ENCODE measurements around the gene NRXN3.

Gene NRXN3

DNA sequence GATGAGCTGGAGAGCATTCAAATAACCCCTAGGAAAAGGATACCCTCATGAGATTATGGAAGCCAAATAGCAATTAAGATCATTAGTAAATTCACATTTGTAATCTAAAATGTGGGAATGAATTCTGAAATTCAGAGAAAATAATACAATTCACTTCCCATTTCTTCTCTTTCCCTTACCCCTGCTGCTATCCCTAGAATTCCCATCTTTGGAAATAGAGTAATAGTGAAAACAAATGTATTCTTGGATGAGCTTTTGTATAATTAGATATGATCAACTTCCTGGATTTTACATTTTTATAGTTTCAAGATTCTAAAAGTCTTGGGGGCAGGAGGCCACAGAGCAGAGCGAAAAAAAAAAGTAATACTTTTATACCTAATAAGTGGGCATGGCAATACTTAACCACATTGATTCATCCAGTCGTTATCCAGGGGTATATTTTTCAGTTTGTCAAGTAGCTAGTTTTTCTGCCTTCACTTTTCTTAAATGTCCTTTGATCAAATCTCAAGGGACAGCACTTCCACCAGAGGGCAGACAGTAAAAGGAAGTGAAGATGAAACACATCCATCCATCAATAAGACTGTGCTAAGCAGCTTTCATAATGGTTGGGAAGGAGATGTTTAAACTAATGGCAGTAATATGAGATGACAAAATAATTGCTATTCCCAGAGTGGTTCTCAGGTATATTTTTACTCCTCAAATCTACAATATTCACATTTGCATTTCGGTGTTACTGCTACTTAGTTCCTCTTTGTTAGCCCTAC lies 1639.9 kb downstream of the NRXN3 start:
- in situ Hi-C loops (cut with MboI; ENCODE audit: low sequenced_read_pairs), result no loop called here

DNA sequence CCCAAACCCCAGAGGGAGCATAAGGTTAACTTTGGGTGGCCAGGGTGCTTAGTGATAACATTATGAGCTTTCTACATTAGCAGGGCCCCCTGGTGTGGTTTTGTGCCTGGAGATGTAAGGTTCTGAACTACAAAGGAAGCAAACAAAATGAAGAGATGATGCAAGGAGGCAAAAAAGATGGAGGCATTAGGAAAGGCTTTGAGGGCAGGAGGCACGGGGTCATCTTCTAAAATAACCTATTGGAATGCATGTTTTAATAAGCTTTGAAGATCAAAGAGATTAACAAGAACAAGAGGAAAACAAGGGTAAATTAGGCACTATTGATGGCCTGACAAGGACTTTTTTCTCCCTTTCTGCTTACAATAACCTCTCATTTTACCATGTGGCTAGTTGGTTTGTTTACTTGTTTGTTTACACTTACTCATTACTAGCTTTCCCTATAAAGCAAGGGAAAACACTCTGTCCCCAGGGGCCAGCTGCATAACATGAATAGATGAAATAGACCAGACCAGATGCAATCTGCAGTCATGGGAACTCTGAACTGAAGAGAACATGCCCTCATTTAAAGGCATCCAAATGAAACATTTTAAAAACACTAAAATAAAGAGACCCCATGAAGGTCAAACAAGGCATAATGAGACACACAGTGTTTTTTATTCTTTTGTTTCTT lies 1650.8 kb downstream of the NRXN3 start:
- in situ Hi-C loops (cut with MboI; ENCODE audit: low sequenced_read_pairs), result no loop called here

DNA sequence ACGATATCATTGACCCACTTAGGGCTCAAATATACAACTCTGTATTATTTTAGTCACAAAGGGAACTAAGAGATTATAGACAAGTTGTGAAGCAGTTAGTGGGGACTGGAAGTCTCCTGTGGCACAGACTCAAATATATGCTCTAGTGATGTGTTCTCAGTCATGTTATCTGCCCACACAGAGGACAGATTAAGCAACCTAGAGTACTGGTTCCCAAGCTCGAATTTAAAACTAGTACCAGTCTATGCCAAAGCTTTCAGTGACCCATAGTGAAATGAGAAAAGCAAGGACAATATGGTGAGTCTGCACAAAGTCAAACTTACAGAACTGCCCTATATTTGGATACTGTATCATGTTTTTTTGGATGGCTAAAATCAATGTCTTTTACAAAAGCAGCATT lies 1651.9 kb downstream of the NRXN3 start:
- in situ Hi-C loops (cut with MboI; ENCODE audit: low sequenced_read_pairs), result no loop called here

- in situ Hi-C loops (cut with MboI; ENCODE audit: low sequenced_read_pairs), result no loop called here
Observed at GRCh38 chr14:79825046-79825521, 1654.9 kb downstream of the NRXN3 start.

- in situ Hi-C loops (cut with MboI; ENCODE audit: low sequenced_read_pairs), result no loop called here
Observed at GRCh38 chr14:79826362-79826761, 1656.2 kb downstream of the NRXN3 start.

DNA sequence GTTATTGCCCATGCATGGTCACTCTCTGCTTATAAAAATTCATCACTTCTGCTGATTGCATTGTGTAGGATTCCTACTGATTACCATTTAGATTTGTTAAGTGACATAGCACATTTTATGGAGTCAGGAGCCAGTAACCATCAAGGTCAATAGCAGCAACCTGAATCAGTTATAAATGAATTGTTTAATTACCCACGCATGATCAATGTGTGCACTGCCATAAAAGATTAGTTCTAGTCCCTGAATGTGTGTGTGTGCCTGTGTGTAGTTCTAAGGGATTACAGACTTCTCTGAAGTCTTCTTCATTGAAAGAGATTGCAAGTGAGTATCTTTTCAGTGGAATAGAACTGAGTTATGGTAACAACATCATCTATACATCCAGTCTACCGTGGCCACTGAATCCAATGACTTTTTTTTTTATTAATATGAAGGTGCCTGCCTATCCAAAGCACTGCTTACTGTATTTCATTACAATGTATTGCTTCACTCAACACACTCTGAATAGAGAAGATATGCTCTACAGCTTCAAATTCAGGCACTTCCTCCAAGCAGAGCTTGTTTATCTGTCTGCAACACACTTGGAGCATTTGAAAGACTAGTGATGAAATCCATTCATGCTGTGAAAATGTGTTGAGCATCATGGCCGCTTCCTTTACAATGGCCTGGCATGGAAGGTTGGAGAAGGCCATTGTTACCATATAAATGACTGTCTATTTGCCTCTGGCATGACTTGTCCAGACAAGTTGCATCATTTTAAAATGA lies 1659.4 kb downstream of the NRXN3 start:
- in situ Hi-C loops (cut with MboI; ENCODE audit: low sequenced_read_pairs), result no loop called here

DNA sequence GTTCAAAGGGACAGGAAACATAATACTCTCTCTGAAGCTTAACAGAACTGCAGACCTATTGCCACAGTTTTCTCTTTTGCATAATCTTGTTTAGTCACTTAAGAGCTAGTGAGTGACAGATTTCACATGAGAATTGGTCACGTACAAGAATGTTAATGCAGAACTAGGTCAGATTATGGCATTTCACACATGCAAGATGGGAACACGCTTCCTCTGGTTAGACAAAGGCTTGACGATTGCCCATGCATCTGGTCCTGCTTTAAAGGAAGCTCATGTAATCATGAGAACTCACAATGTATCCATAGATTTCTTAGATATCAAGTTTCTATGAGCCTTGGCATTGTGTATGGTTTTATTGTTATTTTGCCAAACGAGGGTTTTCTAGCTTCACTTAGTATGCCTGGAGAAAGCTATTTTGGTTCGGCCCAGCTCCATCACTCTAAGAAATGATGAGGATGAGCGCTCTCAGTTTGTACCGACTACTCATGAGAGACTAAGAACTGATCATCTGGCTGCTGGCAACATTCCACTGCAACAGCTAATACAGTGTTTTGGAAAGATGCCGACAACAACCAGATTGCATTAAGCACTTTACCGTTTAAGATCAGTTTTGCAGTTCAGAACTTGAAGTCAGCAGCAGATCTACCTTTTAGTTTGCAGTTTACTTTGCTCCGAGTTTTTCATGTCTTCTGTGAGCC lies 1661.2 kb downstream of the NRXN3 start:
- in situ Hi-C loops (cut with MboI; ENCODE audit: low sequenced_read_pairs), result no loop called here

DNA sequence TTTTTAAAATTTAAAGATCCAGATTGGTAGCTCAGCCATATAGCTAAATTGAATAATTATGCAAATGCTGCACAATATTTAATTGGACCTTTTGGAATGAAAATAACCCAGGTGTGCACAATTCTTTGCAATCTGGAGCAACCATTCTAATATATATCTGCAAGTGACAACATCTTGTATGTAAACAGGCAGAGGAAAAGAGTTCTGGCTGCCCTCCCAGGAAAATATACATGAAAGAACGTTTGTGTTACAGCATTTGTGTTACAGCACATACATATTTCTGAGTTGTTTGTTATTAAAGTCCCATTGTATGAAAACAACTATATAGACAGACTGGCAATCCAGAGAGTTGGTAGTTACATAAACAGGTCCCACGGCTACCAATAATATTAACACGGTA lies 1663.6 kb downstream of the NRXN3 start:
- in situ Hi-C loops (cut with MboI; ENCODE audit: low sequenced_read_pairs), result no loop called here

DNA sequence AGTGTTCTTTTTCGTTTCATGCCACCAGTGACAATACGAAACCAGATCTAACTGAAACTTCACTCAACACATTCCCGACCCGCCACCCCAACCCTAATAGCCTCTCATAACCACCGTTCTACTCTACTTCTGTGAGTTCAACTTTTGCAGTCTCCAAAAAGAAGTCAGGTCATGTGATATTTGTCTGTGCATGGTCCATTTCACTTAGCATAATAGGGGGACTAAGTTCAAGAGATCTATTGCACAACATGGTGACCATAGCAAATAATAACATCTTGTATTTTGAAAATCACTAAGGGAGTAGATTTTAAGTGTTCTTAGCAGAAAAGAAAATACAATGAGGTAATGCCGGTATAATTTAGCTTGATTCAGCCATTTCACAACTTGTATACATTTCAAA lies 1664.7 kb downstream of the NRXN3 start:
- in situ Hi-C loops (cut with MboI; ENCODE audit: low sequenced_read_pairs), result no loop called here

DNA sequence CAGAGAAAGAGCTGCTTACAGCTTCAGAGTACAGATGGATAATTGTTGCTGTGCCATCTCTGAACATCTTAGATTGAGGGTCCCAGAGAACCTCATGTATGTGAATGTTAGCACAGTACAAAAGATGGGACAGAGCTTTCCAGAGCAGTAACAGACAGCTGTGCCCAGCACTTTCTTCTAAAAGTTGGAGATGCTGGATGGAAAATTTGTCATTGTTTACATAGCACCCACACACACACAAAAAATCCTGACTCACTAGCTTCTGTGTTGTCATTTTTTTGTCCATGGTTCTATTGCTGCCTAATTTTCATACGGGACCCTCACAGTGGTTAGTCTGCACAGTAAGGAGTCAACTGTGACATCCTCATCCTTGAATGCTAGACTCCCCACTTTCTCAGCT lies 1666.4 kb downstream of the NRXN3 start:
- in situ Hi-C loops (cut with MboI; ENCODE audit: low sequenced_read_pairs), result no loop called here

DNA sequence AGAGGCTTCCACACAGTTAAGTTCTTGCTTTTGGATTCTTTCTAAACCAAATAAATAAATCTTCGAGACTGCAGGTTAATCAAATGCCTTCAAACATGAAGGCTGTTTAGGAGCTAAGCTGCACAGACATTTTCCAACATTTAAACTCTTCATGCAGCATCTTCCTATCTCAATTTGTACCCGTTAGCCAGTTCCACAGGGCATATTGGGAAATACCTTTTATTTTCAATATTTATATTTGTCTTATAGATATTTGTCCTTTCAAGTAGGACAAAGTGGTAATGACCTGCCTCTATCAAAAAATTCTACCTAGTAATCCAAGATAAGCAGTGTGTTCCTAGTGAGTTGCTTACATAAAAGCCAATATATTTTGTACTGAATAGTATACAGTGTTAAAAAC lies 1667.5 kb downstream of the NRXN3 start:
- in situ Hi-C loops (cut with MboI; ENCODE audit: low sequenced_read_pairs), result no loop called here

- in situ Hi-C loops (cut with MboI; ENCODE audit: low sequenced_read_pairs), result no loop called here
Observed at GRCh38 chr14:79840103-79840502, 1669.9 kb downstream of the NRXN3 start.

DNA sequence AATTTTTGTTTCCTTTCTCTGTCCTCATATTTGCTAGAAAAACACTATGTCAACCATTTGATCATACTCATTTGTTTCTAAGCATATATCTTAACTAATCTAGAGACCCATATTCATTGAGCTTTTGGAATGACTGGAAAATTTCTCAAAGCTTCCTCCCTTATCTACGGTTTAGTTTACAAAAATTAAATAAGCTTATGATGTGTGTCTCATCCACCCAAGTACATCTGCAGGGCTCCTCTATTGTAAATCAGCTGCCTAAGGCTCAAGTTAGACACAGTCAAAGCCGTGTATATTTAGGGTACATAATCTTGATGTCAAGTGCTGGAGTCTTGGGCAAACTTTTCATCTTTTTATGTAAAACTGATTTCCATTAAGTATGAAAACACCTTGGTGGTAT lies 1670.7 kb downstream of the NRXN3 start:
- in situ Hi-C loops (cut with MboI; ENCODE audit: low sequenced_read_pairs), result no loop called here

DNA sequence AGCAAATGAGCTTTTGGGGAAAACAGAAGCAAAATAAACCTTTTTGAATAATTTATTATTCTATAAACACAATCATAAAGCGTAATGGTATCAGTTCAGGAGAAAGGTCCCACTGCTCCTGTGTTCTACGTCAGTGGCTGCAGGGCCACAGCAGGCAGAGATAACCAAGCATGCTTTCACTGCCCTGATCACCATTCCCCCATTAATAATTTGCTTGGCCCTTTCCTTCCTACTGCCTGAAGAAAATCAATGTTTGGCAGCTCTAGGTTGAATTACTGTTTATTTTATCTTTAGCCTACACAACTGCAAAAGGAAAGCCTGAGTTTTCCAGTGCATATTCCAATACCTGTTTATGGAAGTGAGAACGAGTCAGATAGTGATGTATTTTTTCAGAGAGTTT lies 1671.3 kb downstream of the NRXN3 start:
- in situ Hi-C loops (cut with MboI; ENCODE audit: low sequenced_read_pairs), result no loop called here

DNA sequence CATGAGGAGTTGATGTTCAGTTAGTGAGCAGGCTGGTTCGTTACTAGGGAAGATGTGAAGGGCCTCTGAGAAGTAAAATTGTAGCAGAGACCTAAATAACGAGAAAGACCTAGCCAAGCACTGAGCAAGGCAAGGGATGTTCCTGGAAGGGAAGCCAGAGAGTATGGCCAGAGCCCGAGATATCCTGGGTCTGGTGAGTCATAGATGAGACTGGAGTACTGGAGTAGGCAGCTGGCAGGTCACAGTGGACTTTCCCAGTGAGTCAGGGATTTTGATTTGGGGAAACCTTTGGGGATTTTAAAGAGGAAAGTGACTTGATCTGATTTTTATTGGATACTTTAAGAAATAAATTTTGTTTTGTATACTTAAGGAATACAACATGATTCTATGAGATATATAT lies 1672.1 kb downstream of the NRXN3 start:
- in situ Hi-C loops (cut with MboI; ENCODE audit: low sequenced_read_pairs), result no loop called here

DNA sequence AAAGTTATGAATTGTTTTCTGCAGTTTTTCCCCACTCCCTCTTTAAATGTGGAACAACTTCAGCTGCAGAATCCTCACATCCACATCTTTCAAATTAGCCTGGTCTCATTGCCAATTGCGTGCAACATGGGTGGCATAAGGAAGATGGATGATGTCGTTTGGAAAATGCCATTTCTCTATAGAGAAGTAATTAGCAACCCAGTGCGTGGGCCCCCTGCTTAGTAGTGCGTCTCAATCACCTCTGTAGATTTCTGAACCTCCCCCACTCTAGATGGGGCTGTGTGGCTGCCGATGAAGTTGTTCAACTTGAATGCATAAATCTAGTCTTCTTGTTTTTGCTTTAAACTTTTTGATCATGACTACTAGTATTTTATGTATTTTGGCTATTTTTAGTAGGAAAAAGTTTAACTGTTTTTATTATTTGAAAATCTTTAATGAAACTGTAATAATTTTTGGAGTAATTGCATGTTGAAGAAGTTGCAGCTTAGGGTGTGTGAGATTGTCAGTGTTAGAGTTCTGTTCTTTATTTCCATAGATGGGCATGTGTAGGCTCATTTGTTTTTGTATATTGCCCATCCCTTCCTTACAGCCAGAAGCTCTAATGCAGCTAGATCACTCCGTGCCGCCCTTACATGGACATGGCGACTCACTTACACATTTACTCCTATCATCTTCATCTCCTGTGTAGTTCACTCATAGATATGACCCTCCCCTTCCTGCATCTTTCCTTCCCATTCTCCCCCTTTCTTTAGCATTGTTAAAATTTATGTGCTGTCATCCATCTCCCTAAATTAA lies 1683.0 kb downstream of the NRXN3 start:
- in situ Hi-C loops (cut with MboI; ENCODE audit: low sequenced_read_pairs), result no loop called here

DNA sequence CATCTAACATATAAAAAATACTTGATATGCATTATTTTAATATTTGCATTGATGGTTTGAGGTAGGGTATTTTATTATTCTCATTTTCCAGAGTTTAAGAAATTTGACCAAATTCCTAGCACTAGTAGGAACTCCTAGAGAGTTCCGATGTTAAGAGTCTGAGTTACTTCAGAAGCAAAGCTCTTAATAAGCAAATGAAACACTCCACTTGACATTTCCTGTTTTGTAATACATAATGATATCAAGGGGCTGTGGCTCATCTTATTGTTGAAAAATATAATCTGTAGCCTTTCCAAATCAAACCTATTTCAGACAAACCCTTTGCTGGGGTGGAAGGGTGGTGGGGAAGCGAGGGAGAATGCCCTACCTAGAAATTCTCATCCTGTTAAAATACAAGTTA lies 1685.6 kb downstream of the NRXN3 start:
- in situ Hi-C loops (cut with MboI; ENCODE audit: low sequenced_read_pairs), result no loop called here

DNA sequence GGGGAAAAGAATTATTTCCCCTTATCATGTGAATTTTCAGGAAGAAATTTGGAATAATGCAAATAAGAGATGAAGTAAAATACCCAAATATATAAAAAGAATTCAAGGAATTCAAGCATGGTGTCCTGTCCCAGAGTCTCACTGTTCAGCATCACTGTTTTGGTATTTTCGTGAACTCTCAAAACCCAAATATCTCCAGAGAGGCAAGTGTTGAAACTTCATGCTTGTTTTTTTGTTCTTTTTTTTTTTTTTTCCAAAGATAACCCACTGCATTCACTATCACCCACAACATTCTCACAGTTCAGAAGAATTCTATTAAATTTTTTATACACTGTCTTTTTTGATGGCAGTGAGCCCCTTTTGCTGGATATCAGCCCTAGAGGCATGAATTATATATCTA lies 1686.2 kb downstream of the NRXN3 start:
- in situ Hi-C loops (cut with MboI; ENCODE audit: low sequenced_read_pairs), result no loop called here

DNA sequence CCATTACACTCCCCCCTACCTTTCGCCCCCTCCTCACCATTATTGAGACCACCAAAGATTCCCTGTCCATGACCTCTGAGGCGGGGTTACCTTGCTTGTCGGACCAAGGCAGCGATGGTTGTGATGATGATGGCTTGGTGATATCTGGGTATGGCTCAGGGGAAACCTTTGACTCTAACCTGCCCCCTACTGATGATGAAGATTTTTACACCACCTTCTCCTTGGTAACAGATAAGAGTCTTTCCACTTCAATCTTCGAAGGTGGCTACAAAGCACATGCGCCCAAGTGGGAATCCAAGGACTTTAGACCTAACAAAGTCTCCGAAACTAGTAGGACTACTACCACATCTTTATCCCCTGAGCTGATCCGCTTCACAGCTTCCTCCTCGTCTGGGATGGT lies 1690.9 kb downstream of the NRXN3 start:
- in situ Hi-C loops (cut with MboI; ENCODE audit: low sequenced_read_pairs), result no loop called here

- in situ Hi-C loops (cut with MboI; ENCODE audit: low sequenced_read_pairs), result no loop called here
Observed at GRCh38 chr14:79862045-79862444, 1691.9 kb downstream of the NRXN3 start.

Measured in HL-60/S4 treated with phorbol 12-myristate 13-acetate at 8.2 ng/mL for 4 days and 3 days (cell line).